ENCODE measurements around the gene MANBA. TPM values are rescaled to one million over a fixed set of nuclear protein-coding genes. Genes with fewer than 3 reads are reported as not detected.
A peak's percentile ranks its signal among the peaks of the same experiment; 100 is the strongest.

Gene MANBA
- total and polyA plus RNA-seq, 2 of the 13 experiments (the other 11 are each of a cell fraction or from before 2014, with no cell fraction given) = 11.7 to 33.3 TPM

GRCh38 chr4:102620697-102621497 lies 139.9 kb downstream of the MANBA start (continued):
- TF ChIP-seq GRHL1 (CRISPR knock-in tag; conservative IDR thresholded peaks at IDR 0.05) (no peak), CREB1 (IDR thresholded peaks at IDR 0.05) (no peak), CREB1 (CRISPR knock-in tag; IDR thresholded peaks at IDR 0.05) (peak; percentile 56), ZNF768 (CRISPR knock-in tag; IDR thresholded peaks at IDR 0.05) (no peak), SOX5 (CRISPR knock-in tag; IDR thresholded peaks at IDR 0.05; ENCODE audit: borderline replicate concordance) (no peak), ZFP36 (IDR thresholded peaks at IDR 0.05; ENCODE audit: borderline replicate concordance, low read depth, low read length, partially characterized antibody) (no peak), BRCA1 (CRISPR knock-in tag; IDR thresholded peaks at IDR 0.05) (no peak), NFRKB (IDR thresholded peaks at IDR 0.05) (no peak), ZNF101 (CRISPR knock-in tag; IDR thresholded peaks at IDR 0.05; ENCODE audit: borderline replicate concordance, low read depth) (no peak), TCF12 (IDR thresholded peaks at IDR 0.05) (no peak), TCF12 (CRISPR knock-in tag; IDR thresholded peaks at IDR 0.05) (no peak), SOX13 (IDR thresholded peaks at IDR 0.05) (no peak), SOX13 (CRISPR knock-in tag; conservative IDR thresholded peaks at IDR 0.05 in 1 of 2, IDR thresholded peaks at IDR 0.05 in 1 of 2) (peak in 1 of 2 experiments; percentile 43; a peak in 1 of 4 replicates), POLR2A (IDR thresholded peaks at IDR 0.05; ENCODE audit: insufficient read depth in 1 of 2, low read depth in 2 of 2, low read length in 2 of 2) (peak; percentile 42 to 79; a peak in 3 of 4 replicates), ZNF891 (CRISPR knock-in tag; IDR thresholded peaks at IDR 0.05) (no peak), ZNF207 (IDR thresholded peaks at IDR 0.05; ENCODE audit: borderline replicate concordance) (no peak), SMARCC2 (IDR thresholded peaks at IDR 0.05) (no peak), HNRNPH1 (optimal IDR thresholded peaks at IDR 0.05; ENCODE audit: low read depth, low read length) (no peak), ISL2 (CRISPR knock-in tag; IDR thresholded peaks at IDR 0.05) (no peak), SAP130 (CRISPR knock-in tag; IDR thresholded peaks at IDR 0.05; ENCODE audit: low read depth) (peak; percentile 70; the same call in 1 of the 2 replicates), ZNF737 (CRISPR knock-in tag; IDR thresholded peaks at IDR 0.05; ENCODE audit: borderline replicate concordance) (no peak), REL (CRISPR knock-in tag; conservative IDR thresholded peaks at IDR 0.05) (no peak), JUND (CRISPR knock-in tag; IDR thresholded peaks at IDR 0.05) (peak; percentile 75)
- TF ChIP-seq, protein P1, sequence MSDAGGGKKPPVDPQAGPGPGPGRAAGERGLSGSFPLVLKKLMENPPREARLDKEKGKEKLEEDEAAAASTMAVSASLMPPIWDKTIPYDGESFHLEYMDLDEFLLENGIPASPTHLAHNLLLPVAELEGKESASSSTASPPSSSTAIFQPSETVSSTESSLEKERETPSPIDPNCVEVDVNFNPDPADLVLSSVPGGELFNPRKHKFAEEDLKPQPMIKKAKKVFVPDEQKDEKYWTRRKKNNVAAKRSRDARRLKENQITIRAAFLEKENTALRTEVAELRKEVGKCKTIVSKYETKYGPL (CRISPR knock-in tag; IDR thresholded peaks at IDR 0.05) = no peak
